ENCODE results near the gene ZNF462. TPM values are rescaled to one million over a fixed set of nuclear protein-coding genes. Genes with fewer than 3 reads are reported as not detected.

The ZNF462 gene
- total RNA-seq, 1 donor = 9.8 TPM

GRCh38 chr9:106877345-106877744 is 14.4 kb downstream of the ZNF462 start:
- peaks cover 33% of the 10 kb centered on the region for H3K79me2 ChIP-seq (ENCODE audit: insufficient read depth, low read length)
- no peak for DNase-seq (ENCODE audit: insufficient read length, low spot score, missing footprints)
- peaks cover 6% of the 10 kb centered on the region for H4K20me1 ChIP-seq (ENCODE audit: insufficient read depth, low read length)
- H3K36me3 ChIP-seq (ENCODE audit: insufficient read depth, low read length) = no peaks in the 10 kb centered on the region
- no peak overlapping the region for H3K4me2 ChIP-seq (ENCODE audit: insufficient read depth, low read length)
- H3K9me3 ChIP-seq (ENCODE audit: low read depth, low read length) = no peaks in the 10 kb centered on the region
- H3K4me1 ChIP-seq (ENCODE audit: insufficient read depth, low read length) = peaks cover 37% of the 10 kb centered on the region
- no peaks in the 10 kb centered on the region for H3K27me3 ChIP-seq (ENCODE audit: insufficient read depth, low read length)
- no peak for TF ChIP-seq CTCF (IDR thresholded peaks at IDR 0.05; ENCODE audit: extremely low read depth, low read depth, low read length)
- no peak overlapping the region for H3K27ac ChIP-seq (ENCODE audit: low read depth, low read length)
- no peak overlapping the region for H3K4me3 ChIP-seq (ENCODE audit: insufficient read depth, low read length)
- no peak overlapping the region for H2AFZ ChIP-seq (ENCODE audit: low read length)

GRCh38 chr9:106878081-106878837 is 15.3 kb downstream of the ZNF462 start:
- Histone ChIP-seq H2AFZ (ENCODE audit: low read length) (no peak overlapping the region), H3K4me3 (ENCODE audit: insufficient read depth, low read length) (no peak overlapping the region), H4K20me1 (ENCODE audit: insufficient read depth, low read length) (peaks cover 7% of the 10 kb centered on the region), H3K79me2 (ENCODE audit: insufficient read depth, low read length) (peaks cover 38% of the 10 kb centered on the region), H3K27me3 (ENCODE audit: insufficient read depth, low read length) (no peaks in the 10 kb centered on the region), H3K27ac (ENCODE audit: low read depth, low read length) (peak overlapping the region; percentile 47), H3K9me3 (ENCODE audit: low read depth, low read length) (no peaks in the 10 kb centered on the region), H3K4me1 (ENCODE audit: insufficient read depth, low read length) (peaks cover 31% of the 10 kb centered on the region), H3K36me3 (ENCODE audit: insufficient read depth, low read length) (no peaks in the 10 kb centered on the region), H3K4me2 (ENCODE audit: insufficient read depth, low read length) (peak overlapping the region; percentile 47)
- DNase-seq (ENCODE audit: insufficient read length, low spot score, missing footprints) = no peak
- no peak for TF ChIP-seq CTCF (IDR thresholded peaks at IDR 0.05; ENCODE audit: extremely low read depth, low read depth, low read length)

- H3K27me3 ChIP-seq (ENCODE audit: insufficient read depth, low read length) = no peaks in the 10 kb centered on the region
- DNase-seq (ENCODE audit: insufficient read length, low spot score, missing footprints) = peak; percentile 82
- peaks cover 31% of the 10 kb centered on the region for H3K4me1 ChIP-seq (ENCODE audit: insufficient read depth, low read length)
- no peak overlapping the region for H3K4me3 ChIP-seq (ENCODE audit: insufficient read depth, low read length)
- no peak overlapping the region for H2AFZ ChIP-seq (ENCODE audit: low read length)
- peak overlapping the region; percentile 47 for H3K4me2 ChIP-seq (ENCODE audit: insufficient read depth, low read length)
- H3K9me3 ChIP-seq (ENCODE audit: low read depth, low read length) = no peaks in the 10 kb centered on the region
- no peak for TF ChIP-seq CTCF (IDR thresholded peaks at IDR 0.05; ENCODE audit: extremely low read depth, low read depth, low read length)
- H4K20me1 ChIP-seq (ENCODE audit: insufficient read depth, low read length) = peaks cover 13% of the 10 kb centered on the region
- H3K27ac ChIP-seq (ENCODE audit: low read depth, low read length) = peak overlapping the region; percentile 47
- peaks cover 34% of the 10 kb centered on the region for H3K79me2 ChIP-seq (ENCODE audit: insufficient read depth, low read length)
- no peaks in the 10 kb centered on the region for H3K36me3 ChIP-seq (ENCODE audit: insufficient read depth, low read length)
Observed at GRCh38 chr9:106878934-106879333, 16.0 kb downstream of the ZNF462 start.

- DNase-seq (ENCODE audit: insufficient read length, low spot score, missing footprints) = no peak
- H3K79me2 ChIP-seq (ENCODE audit: insufficient read depth, low read length) = peaks cover 34% of the 10 kb centered on the region
- no peak overlapping the region for H2AFZ ChIP-seq (ENCODE audit: low read length)
- H3K36me3 ChIP-seq (ENCODE audit: insufficient read depth, low read length) = no peaks in the 10 kb centered on the region
- TF ChIP-seq CTCF (IDR thresholded peaks at IDR 0.05; ENCODE audit: extremely low read depth, low read depth, low read length) = no peak
- peaks cover 34% of the 10 kb centered on the region for H3K4me1 ChIP-seq (ENCODE audit: insufficient read depth, low read length)
- H3K9me3 ChIP-seq (ENCODE audit: low read depth, low read length) = no peaks in the 10 kb centered on the region
- peaks cover 16% of the 10 kb centered on the region for H4K20me1 ChIP-seq (ENCODE audit: insufficient read depth, low read length)
- H3K4me3 ChIP-seq (ENCODE audit: insufficient read depth, low read length) = no peak overlapping the region
- no peaks in the 10 kb centered on the region for H3K27me3 ChIP-seq (ENCODE audit: insufficient read depth, low read length)
- H3K4me2 ChIP-seq (ENCODE audit: insufficient read depth, low read length) = no peak overlapping the region
- H3K27ac ChIP-seq (ENCODE audit: low read depth, low read length) = peak overlapping the region; percentile 76
Observed at GRCh38 chr9:106879439-106879882, 16.5 kb downstream of the ZNF462 start.
